DMS153 (cell line): ENCODE results near the gene RET.

Experiments used
- DNase-seq: peaks from one replicate; lab custom pipeline; 2025; lab: John Stamatoyannopoulos, UW

Gene RET

GRCh38 chr10:43062402-43063160 lies 14.3 kb upstream of the RET start:
- DNase-seq, result no peak

GRCh38 chr10:43064331-43065075 lies 12.4 kb upstream of the RET start:
- DNase-seq, result no peak

GRCh38 chr10:43065234-43065633 lies 11.6 kb upstream of the RET start:
- no peak for DNase-seq

- DNase-seq, result no peak
Measured at GRCh38 chr10:43065761-43066160, 11.1 kb upstream of the RET start.

GRCh38 chr10:43066481-43066880 lies 10.4 kb upstream of the RET start:
- no peak for DNase-seq

GRCh38 chr10:43067391-43068135 lies 9.3 kb upstream of the RET start:
- DNase-seq, result no peak

GRCh38 chr10:43068136-43068395 lies 8.8 kb upstream of the RET start:
- no peak for DNase-seq

GRCh38 chr10:43068471-43069210 lies 8.2 kb upstream of the RET start:
- DNase-seq, result no peak

GRCh38 chr10:43069211-43069515 lies 7.7 kb upstream of the RET start:
- DNase-seq, result no peak

GRCh38 chr10:43069579-43069978 lies 7.3 kb upstream of the RET start:
- no peak for DNase-seq

- DNase-seq, result no peak
Measured at GRCh38 chr10:43070121-43071085, 6.5 kb upstream of the RET start.

- DNase-seq, result no peak
Measured at GRCh38 chr10:43071865-43072650, 4.8 kb upstream of the RET start.

GRCh38 chr10:43073191-43073590 lies 3.7 kb upstream of the RET start:
- no peak for DNase-seq

GRCh38 chr10:43073721-43074120 lies 3.1 kb upstream of the RET start:
- DNase-seq, result no peak

GRCh38 chr10:43074409-43074808 lies 2.5 kb upstream of the RET start:
- DNase-seq, result no peak

GRCh38 chr10:43074827-43075611 lies 1.9 kb upstream of the RET start:
- no peak for DNase-seq

GRCh38 chr10:43075612-43076003 lies 1.3 kb upstream of the RET start:
- DNase-seq, result no peak

GRCh38 chr10:43076311-43076875 lies 476 bp upstream of the RET start:
- no peak for DNase-seq

- no peak for DNase-seq
Measured at GRCh38 chr10:43077421-43078171, 727 bp downstream of the RET start.
